ENCODE measurements around the gene AFF4.
"Not testable (repeated sequence)": the region's sequence is repeated elsewhere in the genome, so short reads cannot be mapped to it uniquely, and the experiment has no call there.

AFF4 gene

GRCh38 chr5:132963171-132964104 lies at the start of gene AFF4:
AFF4 (minus strand) TSS chr5:132963634; CDS start chr5:132937189, 26,445 bp downstream.
- peak; percentile 95 for DNase-seq

GRCh38 chr5:133008455-133008854 lies 45.0 kb upstream of the AFF4 start:
- not testable (repeated sequence) for DNase-seq

- DNase-seq, result no peak
Observed at GRCh38 chr5:133006653-133007052, 43.2 kb upstream of the AFF4 start.

GRCh38 chr5:132999246-132999645 lies 35.8 kb upstream of the AFF4 start:
- no peak for DNase-seq

- no peak for DNase-seq
Observed at GRCh38 chr5:132998556-132998955, 35.1 kb upstream of the AFF4 start.

GRCh38 chr5:132996307-132996706 lies 32.9 kb upstream of the AFF4 start:
- no peak for DNase-seq

GRCh38 chr5:132987531-132988408 lies 24.3 kb upstream of the AFF4 start:
- DNase-seq, result no peak

- DNase-seq, result not testable (repeated sequence)
Observed at GRCh38 chr5:132982971-132983370, 19.5 kb upstream of the AFF4 start.

GRCh38 chr5:132981288-132981687 lies 17.9 kb upstream of the AFF4 start:
- DNase-seq, result no peak

GRCh38 chr5:132979976-132980375 lies 16.5 kb upstream of the AFF4 start:
- DNase-seq, result no peak

GRCh38 chr5:132979367-132979940 lies 16.0 kb upstream of the AFF4 start:
- DNase-seq, result no peak

GRCh38 chr5:132976852-132977251 lies 13.4 kb upstream of the AFF4 start:
- DNase-seq, result no peak

GRCh38 chr5:132972436-132972828 lies 9.0 kb upstream of the AFF4 start:
- peak; percentile 10 for DNase-seq

GRCh38 chr5:132971483-132972435 lies 8.3 kb upstream of the AFF4 start:
- DNase-seq, result peak; percentile 9

- DNase-seq, result no peak
Observed at GRCh38 chr5:132965120-132965519, 1.7 kb upstream of the AFF4 start.

- no peak for DNase-seq
Observed at GRCh38 chr5:132962429-132963021, 909 bp downstream of the AFF4 start.

- DNase-seq, result no peak
Observed at GRCh38 chr5:132961887-132962286, 1.5 kb downstream of the AFF4 start.

GRCh38 chr5:132961123-132961815 lies 2.2 kb downstream of the AFF4 start:
- DNase-seq, result not testable (repeated sequence)

GRCh38 chr5:132956166-132956799 lies 7.2 kb downstream of the AFF4 start:
- not testable (repeated sequence) for DNase-seq

- DNase-seq, result no peak
Observed at GRCh38 chr5:132953710-132954109, 9.7 kb downstream of the AFF4 start.

All from activated effector memory CD4-positive, alpha-beta T cell treated with anti-CD3 and anti-CD28 coated beads, Interleukin-2, amount 50 U/mL, for 16 hours (primary cell).